ENCODE measurements around the gene EPHB1.

- TF ChIP-seq SIN3A (IDR thresholded peaks at IDR 0.05; ENCODE audit: borderline replicate concordance, low read depth, low read length) (no peak), FOSL2 (IDR thresholded peaks at IDR 0.05; ENCODE audit: borderline replicate concordance, low read depth) (no peak), EP300 (IDR thresholded peaks at IDR 0.05; ENCODE audit: borderline replicate concordance in 1 of 2, low read depth in 1 of 2, low read length in 1 of 2) (no peak), RAD21 (IDR thresholded peaks at IDR 0.05; ENCODE audit: low read length) (no peak), CHD2 (IDR thresholded peaks at IDR 0.05; ENCODE audit: low read length, partially characterized antibody) (no peak), EZH2phosphoT487 (IDR thresholded peaks at IDR 0.05; ENCODE audit: borderline replicate concordance, low read depth) (no peak), POLR2AphosphoS5 (IDR thresholded peaks at IDR 0.05; ENCODE audit: low read depth, low read length) (no peak), GABPA (IDR thresholded peaks at IDR 0.05; ENCODE audit: low read depth) (no peak), NFIC (IDR thresholded peaks at IDR 0.05; ENCODE audit: borderline replicate concordance) (no peak), TEAD4 (IDR thresholded peaks at IDR 0.05; ENCODE audit: borderline replicate concordance, insufficient read depth) (no peak), USF1 (IDR thresholded peaks at IDR 0.05; ENCODE audit: borderline replicate concordance, low read depth) (no peak), USF2 (IDR thresholded peaks at IDR 0.05; ENCODE audit: borderline replicate concordance, low read depth, low read length) (no peak)
- TF ChIP-seq, protein P1, sequence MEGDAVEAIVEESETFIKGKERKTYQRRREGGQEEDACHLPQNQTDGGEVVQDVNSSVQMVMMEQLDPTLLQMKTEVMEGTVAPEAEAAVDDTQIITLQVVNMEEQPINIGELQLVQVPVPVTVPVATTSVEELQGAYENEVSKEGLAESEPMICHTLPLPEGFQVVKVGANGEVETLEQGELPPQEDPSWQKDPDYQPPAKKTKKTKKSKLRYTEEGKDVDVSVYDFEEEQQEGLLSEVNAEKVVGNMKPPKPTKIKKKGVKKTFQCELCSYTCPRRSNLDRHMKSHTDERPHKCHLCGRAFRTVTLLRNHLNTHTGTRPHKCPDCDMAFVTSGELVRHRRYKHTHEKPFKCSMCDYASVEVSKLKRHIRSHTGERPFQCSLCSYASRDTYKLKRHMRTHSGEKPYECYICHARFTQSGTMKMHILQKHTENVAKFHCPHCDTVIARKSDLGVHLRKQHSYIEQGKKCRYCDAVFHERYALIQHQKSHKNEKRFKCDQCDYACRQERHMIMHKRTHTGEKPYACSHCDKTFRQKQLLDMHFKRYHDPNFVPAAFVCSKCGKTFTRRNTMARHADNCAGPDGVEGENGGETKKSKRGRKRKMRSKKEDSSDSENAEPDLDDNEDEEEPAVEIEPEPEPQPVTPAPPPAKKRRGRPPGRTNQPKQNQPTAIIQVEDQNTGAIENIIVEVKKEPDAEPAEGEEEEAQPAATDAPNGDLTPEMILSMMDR (IDR thresholded peaks at IDR 0.05) = no peak
- TF ChIP-seq, protein P2, sequence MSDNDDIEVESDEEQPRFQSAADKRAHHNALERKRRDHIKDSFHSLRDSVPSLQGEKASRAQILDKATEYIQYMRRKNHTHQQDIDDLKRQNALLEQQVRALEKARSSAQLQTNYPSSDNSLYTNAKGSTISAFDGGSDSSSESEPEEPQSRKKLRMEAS (IDR thresholded peaks at IDR 0.05; ENCODE audit: low read depth) = no peak
Measured at GRCh38 chr3:134937256-134938028, 142.4 kb downstream of the EPHB1 start.
